Endodermal cell (in vitro differentiated cells): ENCODE data around the gene PXT1. TPM values are rescaled to one million over a fixed set of nuclear protein-coding genes. Genes with fewer than 3 reads are reported as not detected.
A peak's percentile ranks its signal among the peaks of the same experiment; 100 is the strongest.

Experiments
- DNase-seq: peaks from one replicate; pipeline ENCODE4 v3.0.0-alpha.2; 2017
- H3K27ac ChIP-seq: 2 replicates; pipeline ENCODE4 v1.5.1; 2013; ENCODE audit warnings: mild to moderate bottlenecking, low read depth, low read length, moderate library complexity
- H3K27me3 ChIP-seq: 2 replicates; pipeline ENCODE4 v1.6.1; 2013; ENCODE audit warnings: mild to moderate bottlenecking, low read length, moderate library complexity; ENCODE audit not compliant: insufficient read depth, control insufficient read depth, poor library complexity, severe bottlenecking
- H3K36me3 ChIP-seq: 2 replicates; pipeline ENCODE4 v1.7.0; 2013; ENCODE audit warnings: mild to moderate bottlenecking, low read length, moderate library complexity; ENCODE audit not compliant: control insufficient read depth, insufficient read depth
- H3K4me1 ChIP-seq: one replicate; pipeline ENCODE4 v1.7.0; 2013; ENCODE audit warnings: low read length; ENCODE audit not compliant: control insufficient read depth, insufficient read depth
- H3K4me3 ChIP-seq: 2 replicates; pipeline ENCODE4 v1.5.1; 2013; ENCODE audit warnings: mild to moderate bottlenecking, low read length, moderate library complexity
- H3K9ac ChIP-seq: 2 replicates; pipeline ENCODE4 v1.6.1; 2013; ENCODE audit warnings: mild to moderate bottlenecking, low read length, moderate library complexity; ENCODE audit not compliant: poor library complexity, severe bottlenecking; ENCODE audit errors: extremely low read depth
- H3K9me3 ChIP-seq: 2 replicates; pipeline ENCODE4 v1.6.1; 2013; ENCODE audit warnings: mild to moderate bottlenecking, low read length, moderate library complexity; ENCODE audit not compliant: control insufficient read depth
- H3K27ac Mint-ChIP-seq: 2 replicates; pipeline ENCODE4 v1.8.0; 2020; ENCODE audit warnings: mixed read lengths
- H3K27me3 Mint-ChIP-seq: 2 replicates; pipeline ENCODE4 v1.8.0; 2021; ENCODE audit warnings: mild to moderate bottlenecking, mixed read lengths; ENCODE audit not compliant: insufficient read depth
- H3K36me3 Mint-ChIP-seq: 2 replicates; pipeline ENCODE4 v1.8.0; 2020; ENCODE audit warnings: low read depth, mixed read lengths
- H3K4me1 Mint-ChIP-seq: 2 replicates; pipeline ENCODE4 v1.8.0; 2020; ENCODE audit warnings: mixed read lengths
- H3K4me3 Mint-ChIP-seq: 2 replicates; pipeline ENCODE4 v1.8.0; 2020; ENCODE audit warnings: mild to moderate bottlenecking, moderate library complexity, mixed read lengths
- H3K9me3 Mint-ChIP-seq: 2 replicates; pipeline ENCODE4 v1.8.0; 2020; ENCODE audit warnings: mild to moderate bottlenecking, mixed read lengths
- WGBS, 2 experiments: methylation state at CpG; one replicate each; pipeline versions ENCODE4 v1.1.5 to v1.1.7; 2013; ENCODE audit warnings: missing lambda C conversion rate in 2 of 2, mixed read lengths in 1 of 2; ENCODE audit not compliant: insufficient coverage in 1 of 2, insufficient read length in 1 of 2; 5-methylcytosine and 5-hydroxymethylcytosine counted together
- total RNA-seq, 2 donors: library from RNA; stranded (reverse); fragmentation: NEBNext Ultra II Directional in 1 of 2; extraction: Animal tissue kit (Norgen Biotek cat#: 25700) in 1 of 2; gene quantifications; 2 replicates in 1 of 2; 3 replicates in 1 of 2; pipeline ENCODE4 v1.2.1, GENCODE V29; 2021
- TF ChIP-seq, protein P1 (sequence below): fragments of 200-600 bp; sonication (generic); conservative IDR thresholded peaks from 2 replicates; pipeline ENCODE4 v1.5.0; 2021; ENCODE audit warnings: antibody characterized with exemption, mild to moderate bottlenecking

Gene PXT1
- total RNA-seq, 2 donors from 2014 or later, result 0.15 TPM; not detected in 1

DNA sequence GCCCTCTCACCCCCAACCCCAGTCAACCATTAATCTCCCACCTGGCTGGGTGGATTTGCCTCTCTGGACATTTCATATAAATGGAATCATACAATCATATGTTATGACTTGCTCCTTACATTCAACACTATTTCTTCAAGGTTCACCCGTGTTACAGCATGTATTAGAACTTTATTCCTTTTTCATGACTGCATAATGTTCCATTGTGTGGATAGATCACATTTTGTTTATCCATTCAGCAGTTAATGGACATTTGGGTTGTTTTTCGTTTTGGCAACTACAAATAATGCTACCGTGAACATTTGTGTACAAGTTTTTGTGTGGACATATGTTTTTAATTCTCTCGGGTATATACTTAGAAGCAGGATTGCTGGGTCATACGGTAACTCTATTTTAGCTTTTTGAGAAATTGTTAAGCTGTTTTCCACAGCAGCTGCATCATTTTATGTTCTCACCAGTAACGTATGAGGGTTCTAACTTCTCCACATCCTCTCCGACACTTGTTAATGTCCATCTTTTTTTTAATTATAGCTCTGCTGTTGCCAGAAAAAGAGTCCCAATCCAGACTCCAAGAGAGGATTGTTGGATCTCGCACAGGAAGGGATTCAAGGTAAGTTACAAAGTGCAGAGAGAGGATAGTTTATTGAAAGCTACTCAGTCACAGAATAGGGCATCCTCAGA, 90.0 kb downstream of the PXT1 start:
- H3K27me3 ChIP-seq, result no peaks in the 10 kb centered on the region
- Mint-ChIP-seq H3K27me3 (no peaks in the 10 kb centered on the region), H3K9me3 (peaks cover 4% of the 10 kb centered on the region), H3K4me1 (peaks cover 9% of the 10 kb centered on the region), H3K4me3 (no peak overlapping the region), H3K36me3 (no peaks in the 10 kb centered on the region), H3K27ac (no peak overlapping the region)
- H3K9ac ChIP-seq, result no peak overlapping the region
- WGBS, 2 experiments, result 89 to 90% methylated on average over 8 of the region's 8 CpGs
- H3K4me3 ChIP-seq, result no peak overlapping the region
- no peak overlapping the region for H3K27ac ChIP-seq
- H3K36me3 ChIP-seq, result no peaks in the 10 kb centered on the region
- DNase-seq, result peak; percentile 5
- TF ChIP-seq, protein P1, sequence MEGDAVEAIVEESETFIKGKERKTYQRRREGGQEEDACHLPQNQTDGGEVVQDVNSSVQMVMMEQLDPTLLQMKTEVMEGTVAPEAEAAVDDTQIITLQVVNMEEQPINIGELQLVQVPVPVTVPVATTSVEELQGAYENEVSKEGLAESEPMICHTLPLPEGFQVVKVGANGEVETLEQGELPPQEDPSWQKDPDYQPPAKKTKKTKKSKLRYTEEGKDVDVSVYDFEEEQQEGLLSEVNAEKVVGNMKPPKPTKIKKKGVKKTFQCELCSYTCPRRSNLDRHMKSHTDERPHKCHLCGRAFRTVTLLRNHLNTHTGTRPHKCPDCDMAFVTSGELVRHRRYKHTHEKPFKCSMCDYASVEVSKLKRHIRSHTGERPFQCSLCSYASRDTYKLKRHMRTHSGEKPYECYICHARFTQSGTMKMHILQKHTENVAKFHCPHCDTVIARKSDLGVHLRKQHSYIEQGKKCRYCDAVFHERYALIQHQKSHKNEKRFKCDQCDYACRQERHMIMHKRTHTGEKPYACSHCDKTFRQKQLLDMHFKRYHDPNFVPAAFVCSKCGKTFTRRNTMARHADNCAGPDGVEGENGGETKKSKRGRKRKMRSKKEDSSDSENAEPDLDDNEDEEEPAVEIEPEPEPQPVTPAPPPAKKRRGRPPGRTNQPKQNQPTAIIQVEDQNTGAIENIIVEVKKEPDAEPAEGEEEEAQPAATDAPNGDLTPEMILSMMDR, result no peak
- H3K4me1 ChIP-seq, result no peaks in the 10 kb centered on the region
- H3K9me3 ChIP-seq, result peaks cover 5% of the 10 kb centered on the region

DNA sequence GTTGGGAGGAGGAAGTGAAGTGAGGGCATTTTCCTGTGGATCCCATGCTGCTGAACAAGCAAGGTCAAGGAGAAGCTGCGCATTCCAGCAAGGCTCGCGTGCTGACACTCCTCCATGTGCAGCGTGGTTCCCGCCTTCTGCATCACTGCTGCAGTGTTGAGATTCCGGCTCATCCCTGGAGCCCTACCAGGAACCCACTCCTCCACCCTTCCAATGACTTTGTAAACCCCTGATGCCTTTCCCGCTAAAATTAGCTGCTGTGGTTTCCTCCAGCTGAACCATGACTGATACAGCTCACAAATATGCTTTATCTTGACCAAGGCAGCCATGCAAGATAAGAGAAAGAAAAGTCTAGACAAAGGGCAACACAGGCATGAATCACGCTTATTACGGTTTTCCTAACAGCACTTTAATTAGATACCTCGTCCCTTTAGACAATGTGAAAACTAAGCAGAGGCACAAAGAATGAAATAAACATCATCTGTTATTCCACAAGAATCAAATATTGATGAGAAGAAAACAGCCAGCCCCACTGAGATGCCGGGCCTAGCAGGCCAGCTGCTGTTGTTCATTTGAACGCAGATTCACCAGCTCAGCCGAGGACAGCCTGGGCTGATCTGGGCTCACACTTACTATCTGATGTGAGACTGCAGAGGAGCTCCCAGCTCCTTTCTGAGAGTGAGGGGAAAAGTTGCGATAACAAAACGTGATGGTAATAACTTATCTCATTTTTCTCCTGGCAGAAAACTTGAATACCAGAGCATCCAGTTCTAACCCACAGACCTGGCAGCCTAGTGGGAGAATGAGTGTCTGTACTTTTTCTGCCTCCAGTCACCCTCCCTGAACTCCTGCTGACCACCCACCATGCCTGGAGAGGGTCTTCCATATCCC, 91.7 kb downstream of the PXT1 start:
- Mint-ChIP-seq H3K4me1 (peaks cover 11% of the 10 kb centered on the region), H3K4me3 (no peak overlapping the region), H3K27me3 (no peaks in the 10 kb centered on the region), H3K27ac (no peak overlapping the region), H3K9me3 (peaks cover 4% of the 10 kb centered on the region), H3K36me3 (no peaks in the 10 kb centered on the region)
- peaks cover 5% of the 10 kb centered on the region for H3K9me3 ChIP-seq
- no peak overlapping the region for H3K27ac ChIP-seq
- peak; percentile 33 for DNase-seq
- 84 to 87% methylated on average over 5 to 15 of the region's 15 CpGs for WGBS, 2 experiments
- H3K27me3 ChIP-seq, result no peaks in the 10 kb centered on the region
- H3K4me1 ChIP-seq, result no peaks in the 10 kb centered on the region
- TF ChIP-seq, protein P1, result no peak
- H3K9ac ChIP-seq, result no peak overlapping the region
- H3K36me3 ChIP-seq, result no peaks in the 10 kb centered on the region
- no peak overlapping the region for H3K4me3 ChIP-seq

DNA sequence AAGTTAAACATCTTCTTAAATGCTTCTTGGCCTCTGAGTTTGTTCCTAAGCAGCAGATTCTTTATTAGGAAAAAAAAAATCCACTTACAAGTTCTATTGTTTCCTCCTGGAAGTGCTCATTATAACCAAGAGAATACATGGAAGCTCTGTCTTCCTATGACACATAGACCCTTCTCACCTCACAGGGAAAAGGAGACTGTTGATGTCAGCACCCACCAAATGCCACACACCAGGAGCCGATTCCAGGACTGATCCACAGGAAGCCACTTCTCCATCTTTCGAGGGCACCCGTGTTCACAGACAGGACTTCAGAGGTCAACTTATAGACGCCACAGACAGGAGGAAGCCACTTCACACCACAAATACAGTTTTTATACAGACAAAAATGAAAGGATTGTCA, 92.6 kb downstream of the PXT1 start:
- Mint-ChIP-seq H3K4me3 (no peak overlapping the region), H3K27me3 (no peaks in the 10 kb centered on the region), H3K9me3 (peaks cover 4% of the 10 kb centered on the region), H3K27ac (no peak overlapping the region), H3K4me1 (peaks cover 11% of the 10 kb centered on the region), H3K36me3 (no peaks in the 10 kb centered on the region)
- Histone ChIP-seq H3K4me1 (no peaks in the 10 kb centered on the region), H3K9me3 (peaks cover 5% of the 10 kb centered on the region), H3K36me3 (no peaks in the 10 kb centered on the region), H3K9ac (no peak overlapping the region), H3K27ac (no peak overlapping the region), H3K4me3 (no peak overlapping the region), H3K27me3 (no peaks in the 10 kb centered on the region)
- peak; percentile 23 for DNase-seq
- TF ChIP-seq, protein P1, result no peak
- 98 to 100% methylated on average over 3 to 4 of the region's 4 CpGs for WGBS, 2 experiments
